Activated CD4-positive, alpha-beta memory T cell treated with anti-CD3 and anti-CD28 coated beads for 36 hours (primary cell): ENCODE results near the gene COMMD6. TPM values are rescaled to one million over a fixed set of nuclear protein-coding genes. Genes with fewer than 3 reads are reported as not detected.

Experiments used
- CTCF ChIA-PET: fragments of 350-600 bp; sonication (Branson Sonifier 250); formaldehyde crosslinking; loops from one replicate; lab custom pipeline; 2021; ENCODE audit warnings: antibody characterized with exemption, inconsistent platforms; lab: Charles Lee
- POLR2A ChIA-PET: fragments of 350-600 bp; sonication (Branson Sonifier 250); formaldehyde crosslinking; loops from one replicate; lab custom pipeline; 2021; ENCODE audit warnings: antibody characterized with exemption; lab: Charles Lee
- DNase-seq: peaks from one replicate; pipeline ENCODE4 v3.0.0-alpha.2; 2020
- H3K27ac Mint-ChIP-seq: one replicate; pipeline ENCODE4 v1.8.0; 2021; ENCODE audit warnings: mixed read lengths
- H3K27me3 Mint-ChIP-seq: one replicate; pipeline ENCODE4 v1.8.0; 2021; ENCODE audit warnings: mixed read lengths
- H3K36me3 Mint-ChIP-seq: one replicate; pipeline ENCODE4 v1.8.0; 2021; ENCODE audit warnings: mixed read lengths
- H3K4me1 Mint-ChIP-seq: one replicate; pipeline ENCODE4 v1.8.0; 2021; ENCODE audit warnings: low read depth, mixed read lengths
- H3K4me3 Mint-ChIP-seq: one replicate; pipeline ENCODE4 v1.8.0; 2021; ENCODE audit warnings: mild to moderate bottlenecking, mixed read lengths
- H3K9me3 Mint-ChIP-seq: one replicate; pipeline ENCODE4 v1.8.0; 2021; ENCODE audit warnings: mixed read lengths
- intact Hi-C: fragments of 100-400 bp; cut with micrococcal nuclease; formaldehyde crosslinking; loops from one replicate; pipeline ENCODE4 v1.15.1; 2023
- total RNA-seq, 2 experiments: library from RNA; stranded (reverse); gene quantifications; one replicate each; pipeline ENCODE4 v1.2.3, GENCODE V29; 2021

Gene COMMD6
- total RNA-seq, 2 experiments from 2014 or later: 130 to 136 TPM

DNA sequence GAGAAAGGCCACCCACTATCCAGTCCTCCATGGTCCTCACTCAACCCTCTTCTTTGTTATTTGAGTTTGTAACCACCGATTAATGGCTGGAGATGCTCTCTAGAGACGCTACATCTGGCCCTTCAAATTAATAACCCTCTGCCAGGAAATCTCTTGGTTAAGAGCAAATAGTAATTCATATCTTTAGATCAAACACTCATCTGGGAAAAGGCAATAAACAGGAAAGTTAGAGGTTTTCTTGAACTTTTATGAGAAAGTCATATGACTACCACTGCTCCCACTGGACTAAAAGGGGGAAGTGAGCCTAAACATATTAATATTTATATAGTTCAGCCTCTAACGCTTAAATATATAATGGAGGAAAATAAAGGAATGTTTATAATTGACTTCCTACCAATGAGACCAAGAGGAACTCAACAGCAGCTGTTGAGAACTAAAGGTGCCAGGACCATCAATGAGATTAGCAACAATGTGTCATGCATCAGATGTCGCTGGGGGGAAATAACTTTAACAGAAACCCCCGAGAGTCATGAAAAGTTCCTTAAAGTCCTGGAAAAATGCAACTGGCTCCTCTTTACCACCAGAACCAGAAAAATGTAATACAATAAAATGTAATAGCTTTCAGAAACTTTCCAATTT, 58.4 kb downstream of the COMMD6 start:
- H3K4me3 Mint-ChIP-seq: no peak overlapping the region
- no peak overlapping the region for H3K27ac Mint-ChIP-seq
- intact Hi-C loops: no loop called here
- DNase-seq: no peak
- POLR2A ChIA-PET: no interaction called here
- H3K27me3 Mint-ChIP-seq: peaks cover 45% of the 10 kb centered on the region
- H3K9me3 Mint-ChIP-seq: no peaks in the 10 kb centered on the region
- CTCF ChIA-PET: interaction anchor here (1.5 kb wide), 1 partner anchor 109 kb away, joined by 4 read pairs; no protein-coding TSS in a partner anchor
- peaks cover 8% of the 10 kb centered on the region for H3K4me1 Mint-ChIP-seq
- peaks cover 2% of the 10 kb centered on the region for H3K36me3 Mint-ChIP-seq

DNA sequence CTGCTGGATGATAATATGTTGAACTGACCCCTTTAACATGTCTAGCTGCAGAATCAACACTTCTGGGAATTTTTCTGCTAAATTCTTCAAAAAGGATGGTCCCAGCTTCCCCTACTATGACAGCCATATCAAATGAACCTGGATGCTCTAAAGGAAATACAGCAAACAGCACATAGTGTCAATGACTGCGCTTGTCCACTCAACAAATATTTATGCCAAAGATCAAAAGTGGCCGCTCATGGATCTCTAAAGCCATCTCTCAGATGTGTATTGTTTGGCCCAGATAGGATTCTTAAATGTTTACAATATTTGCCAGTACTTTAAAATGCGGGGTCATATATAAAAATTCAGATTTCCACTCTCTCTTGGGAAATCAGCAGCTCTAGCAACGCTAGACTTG, 59.0 kb downstream of the COMMD6 start:
- Mint-ChIP-seq H3K27me3 (peaks cover 41% of the 10 kb centered on the region), H3K4me3 (no peak overlapping the region), H3K27ac (no peak overlapping the region), H3K4me1 (peaks cover 8% of the 10 kb centered on the region), H3K36me3 (peaks cover 2% of the 10 kb centered on the region), H3K9me3 (no peaks in the 10 kb centered on the region)
- no peak for DNase-seq
- CTCF ChIA-PET: interaction anchor here (1.5 kb wide), 1 partner anchor 108 kb away, joined by 4 read pairs; no protein-coding TSS in a partner anchor
- intact Hi-C loops: no loop called here
- POLR2A ChIA-PET: no interaction called here

Other genes starting within 250 kb of the COMMD6 start
- 10 to 100 TPM; 13.0 to 14.8 TPM for gene TBC1D4, start 55.7 kb downstream of the COMMD6 start, total RNA-seq
- 10 to 100 TPM; 39.1 to 42.6 TPM for gene UCHL3, start 11.9 kb upstream of the COMMD6 start, total RNA-seq
- gene LMO7, start 98.5 kb upstream of the COMMD6 start, total RNA-seq: 1 to 10 TPM; 7.8 to 8.7 TPM